T-helper 1 cell (primary cell): ENCODE measurements around the gene RAX2.
"Not testable (repeated sequence)": the region's sequence is repeated elsewhere in the genome, so short reads cannot be mapped to it uniquely, and the experiment has no call there.

Experiments used
- DNase-seq, 5 donors: peaks; one replicate each; pipeline ENCODE4 v3.0.0-alpha.2; 2012 to 2020

The RAX2 gene

DNA sequence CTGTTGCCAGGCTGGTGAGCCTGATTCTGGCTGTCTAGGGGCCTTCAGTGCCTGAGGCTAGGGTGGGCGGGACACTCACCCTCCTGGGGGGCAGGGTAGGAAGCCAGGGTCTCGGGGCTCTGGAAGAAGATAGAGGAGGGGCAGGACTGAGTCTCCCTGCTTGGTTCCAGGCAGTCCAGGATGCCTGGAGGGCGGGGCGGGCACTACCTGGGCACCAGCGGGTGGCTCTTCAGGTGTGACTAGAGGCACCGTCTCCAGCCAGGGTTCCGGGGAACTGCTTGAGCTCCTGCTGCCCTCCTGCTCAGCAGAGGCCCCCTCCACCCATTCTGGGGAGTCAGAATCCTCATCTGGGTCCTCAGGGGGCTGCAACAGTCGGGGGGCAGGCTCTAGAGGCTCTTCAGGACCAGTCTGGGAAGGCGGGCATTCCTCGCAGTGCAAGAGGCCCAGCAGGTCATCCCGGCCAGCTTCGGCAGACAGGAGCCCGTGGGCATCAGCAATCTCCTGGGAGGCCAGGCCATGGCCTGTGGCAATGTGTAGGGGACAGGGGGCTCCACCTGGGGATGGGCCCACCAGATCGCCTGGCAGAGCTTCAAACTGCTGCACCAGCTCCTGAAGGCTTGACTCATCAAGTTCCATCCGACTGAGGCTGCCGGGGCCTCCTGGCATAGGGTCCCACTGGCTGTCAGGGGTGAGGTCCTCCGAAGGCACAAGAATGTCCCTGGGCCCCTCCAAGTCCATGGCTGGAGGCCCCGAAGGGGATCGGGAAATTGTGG lies 12.4 kb downstream of the RAX2 start:
- no peak for DNase-seq

DNA sequence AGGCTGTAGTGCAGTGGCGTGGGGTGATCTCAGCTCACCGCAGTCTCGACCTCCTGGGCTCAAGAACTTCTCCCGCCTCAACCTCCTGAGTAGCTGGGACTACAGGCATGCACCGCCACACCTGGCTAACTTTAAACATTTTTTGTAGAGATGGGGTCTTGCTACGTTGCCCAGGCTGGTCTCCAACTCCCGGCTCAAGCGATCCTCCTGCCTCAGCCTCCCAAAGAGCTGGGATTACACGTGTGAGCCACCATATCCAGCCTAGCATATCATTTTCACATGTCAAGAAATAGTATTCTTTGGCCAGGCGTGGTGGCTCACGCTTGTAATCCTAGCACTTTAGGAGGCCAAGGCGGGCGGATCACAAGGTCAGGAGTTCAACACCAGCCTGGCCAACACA lies 13.7 kb downstream of the RAX2 start:
- not testable (repeated sequence) for DNase-seq

DNA sequence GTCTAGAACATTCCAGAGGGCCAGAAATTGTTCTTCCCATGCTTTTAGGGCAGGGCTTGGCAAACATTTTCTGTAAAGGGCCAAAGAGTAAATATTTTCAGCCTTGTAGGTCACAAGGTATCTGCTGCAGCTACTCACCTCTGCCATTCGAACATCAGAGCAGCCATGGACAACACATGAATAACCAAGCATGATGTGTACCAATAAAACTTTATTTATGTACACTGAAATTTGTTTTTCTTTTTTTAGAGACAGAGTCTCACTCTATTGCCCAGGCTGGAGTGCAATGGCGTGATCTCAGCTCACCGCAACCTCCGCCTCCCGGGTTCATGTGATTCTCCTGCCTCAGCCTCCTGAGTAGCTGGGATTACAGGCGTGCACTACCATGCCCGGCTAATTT lies 14.3 kb downstream of the RAX2 start:
- DNase-seq = not testable (repeated sequence)

DNA sequence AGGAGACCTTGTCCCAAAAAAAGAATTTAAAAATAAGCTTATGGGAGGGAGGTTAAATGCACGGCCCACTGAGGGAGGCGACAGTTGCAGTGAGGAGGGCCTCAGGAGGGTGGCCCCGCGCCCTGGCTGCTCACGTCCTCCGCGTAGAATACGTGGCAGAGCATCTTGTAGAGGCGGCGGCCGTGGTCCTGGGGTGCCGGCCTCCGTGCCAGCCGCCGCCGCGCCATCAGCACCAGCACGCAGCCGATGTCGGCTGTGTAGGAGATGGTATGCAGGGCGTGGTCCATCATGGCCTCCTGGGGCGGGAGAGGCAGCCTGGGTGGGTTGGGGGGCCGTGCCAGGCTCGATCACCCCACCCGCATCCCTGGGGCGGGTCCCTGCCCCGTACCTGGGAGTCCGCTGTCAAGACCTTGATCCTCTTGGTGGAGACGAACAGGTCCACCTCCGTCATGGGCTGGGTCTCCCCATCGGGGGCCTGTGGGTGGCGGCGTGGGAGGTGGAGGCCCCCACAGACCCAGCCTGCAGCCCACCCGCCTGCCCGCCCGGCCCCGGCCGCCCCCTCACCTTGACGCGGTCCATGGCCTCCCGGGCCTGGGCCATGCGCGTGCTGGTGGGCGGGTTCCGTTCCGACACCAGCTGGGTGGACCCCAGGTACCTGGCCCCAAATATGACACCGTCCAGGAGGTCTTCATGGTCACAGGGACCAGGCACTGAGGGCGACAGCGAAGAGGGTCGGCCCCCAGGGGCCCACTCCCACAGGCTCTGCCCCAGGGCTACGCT lies 18.2 kb downstream of the RAX2 start:
- DNase-seq = no peak

DNA sequence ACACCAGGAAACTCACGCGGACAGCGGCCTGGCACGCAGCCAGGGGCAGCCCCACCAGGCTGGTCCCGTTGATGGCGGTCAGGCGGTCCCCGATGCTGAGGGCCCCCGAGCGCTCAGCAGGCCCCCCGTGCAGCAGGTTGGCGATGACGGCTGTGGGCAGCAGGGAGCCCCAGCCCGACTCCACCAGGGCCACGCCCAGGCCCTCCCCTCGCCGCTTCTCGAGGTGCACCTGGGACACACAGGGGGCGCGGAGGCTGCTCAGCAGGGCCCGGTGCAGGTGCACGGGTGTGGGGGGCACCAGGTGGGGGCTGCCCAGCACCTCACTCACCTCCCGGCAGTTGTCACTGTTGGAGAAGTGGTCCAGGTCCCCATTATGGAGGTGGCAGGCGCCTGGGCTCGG lies 19.5 kb downstream of the RAX2 start:
- no peak for DNase-seq

DNA sequence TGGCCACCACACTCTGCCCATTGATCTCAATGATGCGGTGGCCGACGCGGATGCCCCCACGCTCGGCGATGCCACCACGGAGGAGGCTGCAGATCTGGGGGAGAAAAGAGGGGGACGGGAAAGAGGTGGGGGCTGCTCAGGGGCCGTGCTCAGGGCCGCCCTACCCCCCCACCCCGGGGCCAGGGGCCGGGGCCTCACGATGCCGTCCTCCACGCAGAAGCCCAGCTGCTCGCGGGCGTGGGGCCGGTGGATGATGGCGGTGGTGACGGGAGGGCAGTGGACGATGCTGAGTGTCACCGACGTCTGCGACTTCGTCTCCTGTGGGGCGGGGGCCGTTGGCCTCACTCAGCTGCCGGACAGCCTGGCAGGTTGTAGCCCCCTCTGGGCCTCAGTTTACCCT lies 20.8 kb downstream of the RAX2 start:
- no peak for DNase-seq

DNA sequence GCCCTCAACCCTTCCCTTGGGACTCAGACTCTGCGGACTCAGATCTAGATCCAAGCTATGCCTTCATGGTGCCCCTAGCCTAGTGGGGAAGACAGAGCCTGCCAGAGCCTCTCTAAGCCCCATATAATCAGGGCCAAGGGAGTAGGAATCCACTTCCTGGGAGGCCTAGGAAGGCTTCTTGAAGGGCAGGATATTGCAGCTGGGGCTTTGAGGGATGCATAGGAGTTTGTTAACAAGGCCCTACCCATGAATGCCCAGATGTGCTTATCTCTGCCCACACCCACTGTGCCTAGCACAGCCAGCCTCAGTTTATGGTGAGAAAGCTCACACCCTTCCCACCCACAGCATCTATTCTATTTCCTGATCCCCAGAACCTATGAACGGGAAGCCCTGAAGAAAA lies 21.8 kb downstream of the RAX2 start:
- no peak for DNase-seq

DNA sequence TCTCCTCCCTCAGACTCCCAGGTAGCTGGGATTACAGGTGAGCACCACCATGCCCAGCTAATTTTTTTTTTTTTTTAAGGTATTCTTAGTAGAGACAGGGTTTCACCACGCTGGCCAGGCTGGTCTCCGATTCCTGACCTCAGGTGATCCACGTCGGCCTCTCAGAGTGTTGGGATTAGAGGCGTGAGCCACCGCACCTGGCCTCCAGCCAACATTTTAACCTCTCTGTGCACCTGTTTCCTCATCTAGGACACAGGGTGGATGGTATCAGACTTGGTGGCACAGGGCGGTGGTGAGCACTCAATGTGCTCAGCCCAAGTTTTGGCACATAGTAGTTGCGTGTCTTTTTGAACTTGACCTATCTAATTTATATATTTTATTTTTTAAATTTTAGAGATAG lies 23.1 kb downstream of the RAX2 start:
- no peak for DNase-seq

DNA sequence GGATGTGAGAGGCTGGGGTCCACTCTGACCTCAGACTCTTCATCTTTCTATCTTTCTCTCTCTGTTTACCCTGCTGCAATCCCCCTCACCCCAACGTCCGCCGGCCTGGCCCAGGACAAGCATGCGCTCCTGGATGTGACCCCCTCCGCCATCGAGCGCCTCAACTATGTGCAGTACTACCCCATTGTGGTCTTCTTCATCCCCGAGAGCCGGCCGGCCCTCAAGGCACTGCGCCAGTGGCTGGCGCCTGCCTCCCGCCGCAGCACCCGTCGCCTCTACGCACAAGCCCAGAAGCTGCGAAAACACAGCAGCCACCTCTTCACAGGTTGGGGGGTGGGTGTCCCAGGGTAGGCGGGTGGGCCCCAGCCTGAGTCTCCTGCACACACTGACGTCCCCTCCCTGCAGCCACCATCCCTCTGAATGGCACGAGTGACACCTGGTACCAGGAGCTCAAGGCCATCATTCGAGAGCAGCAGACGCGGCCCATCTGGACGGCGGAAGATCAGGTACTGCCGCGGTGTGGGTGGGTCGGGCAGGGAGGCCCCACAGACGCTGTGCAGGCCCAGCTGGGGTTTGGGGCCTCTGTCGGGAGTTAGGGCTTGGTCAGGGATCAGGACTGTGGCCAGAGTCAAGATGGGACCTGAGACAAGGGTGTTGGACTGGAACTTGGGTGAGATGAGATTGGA lies 25.5 kb downstream of the RAX2 start:
- no peak for DNase-seq

DNA sequence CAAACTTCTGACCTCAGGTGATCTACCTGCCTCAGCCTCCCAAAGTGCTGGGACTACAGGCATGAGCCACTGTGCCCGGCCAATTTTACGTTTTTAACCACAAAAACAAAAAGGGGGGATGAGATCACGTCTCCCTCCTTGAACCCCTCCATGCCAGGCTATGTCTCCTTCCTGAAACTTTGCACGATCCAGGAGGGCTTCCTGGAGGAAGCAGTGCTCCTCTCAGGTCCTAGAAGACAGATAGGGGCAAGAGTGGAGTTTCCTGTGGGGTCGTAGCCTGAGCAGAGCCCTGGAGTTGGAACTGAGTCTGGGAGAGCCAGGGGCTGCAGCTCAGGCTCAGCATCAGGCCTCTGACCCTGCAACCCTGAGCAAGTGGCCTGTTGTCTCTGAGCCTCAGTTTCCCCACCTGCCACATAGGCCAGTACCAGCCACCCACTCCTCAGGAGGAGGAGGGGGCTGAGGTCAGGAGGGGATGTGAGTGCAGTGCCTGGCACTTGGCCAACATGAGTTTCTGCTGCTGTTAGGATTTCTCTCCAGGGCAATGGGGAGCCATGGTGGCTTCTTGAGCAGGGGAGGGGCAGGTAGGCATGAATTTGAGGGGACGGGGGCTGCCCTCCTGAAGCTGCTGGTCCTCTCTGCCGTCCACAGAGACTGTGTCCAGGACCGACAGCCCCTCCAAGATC lies 26.5 kb downstream of the RAX2 start:
- DNase-seq = no peak

DNA sequence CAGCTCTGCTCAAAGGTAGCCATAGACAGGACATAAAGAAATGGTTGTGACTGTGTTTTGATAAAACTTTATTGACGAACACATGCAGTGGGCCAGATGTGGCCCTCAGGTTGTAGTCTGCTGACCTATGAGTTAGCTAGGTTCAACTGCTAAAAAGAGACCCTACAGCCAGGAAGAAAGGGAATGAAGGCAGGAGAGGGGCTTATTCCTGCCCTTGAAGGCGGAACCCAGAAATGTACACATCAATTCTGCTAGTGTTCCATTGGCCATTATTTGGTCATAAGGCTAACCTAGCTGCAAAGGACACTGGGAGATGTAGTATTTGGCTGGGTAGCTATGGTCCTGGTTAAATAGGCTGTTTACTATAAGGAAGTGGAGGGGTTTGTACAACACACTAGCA lies 28.5 kb downstream of the RAX2 start:
- no peak for DNase-seq

DNA sequence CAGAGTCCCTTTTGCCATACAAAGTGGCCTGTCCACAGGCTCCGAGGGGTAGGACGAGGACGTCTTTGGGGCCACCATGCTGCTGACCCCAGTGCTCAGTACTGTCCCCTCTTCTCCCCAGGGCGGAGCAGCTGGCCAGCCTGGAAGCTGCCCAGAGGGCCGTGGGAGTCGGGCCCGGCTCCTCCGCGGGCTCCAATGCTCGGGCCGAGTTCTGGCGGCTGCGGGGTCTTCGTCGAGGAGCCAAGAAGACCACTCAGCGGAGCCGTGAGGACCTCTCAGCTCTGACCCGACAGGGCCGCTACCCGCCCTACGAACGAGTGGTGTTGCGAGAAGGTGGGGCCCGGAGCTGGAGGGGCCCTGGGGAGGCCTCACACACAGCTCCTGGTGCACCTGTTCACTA lies 31.6 kb downstream of the RAX2 start:
- no peak for DNase-seq

DNA sequence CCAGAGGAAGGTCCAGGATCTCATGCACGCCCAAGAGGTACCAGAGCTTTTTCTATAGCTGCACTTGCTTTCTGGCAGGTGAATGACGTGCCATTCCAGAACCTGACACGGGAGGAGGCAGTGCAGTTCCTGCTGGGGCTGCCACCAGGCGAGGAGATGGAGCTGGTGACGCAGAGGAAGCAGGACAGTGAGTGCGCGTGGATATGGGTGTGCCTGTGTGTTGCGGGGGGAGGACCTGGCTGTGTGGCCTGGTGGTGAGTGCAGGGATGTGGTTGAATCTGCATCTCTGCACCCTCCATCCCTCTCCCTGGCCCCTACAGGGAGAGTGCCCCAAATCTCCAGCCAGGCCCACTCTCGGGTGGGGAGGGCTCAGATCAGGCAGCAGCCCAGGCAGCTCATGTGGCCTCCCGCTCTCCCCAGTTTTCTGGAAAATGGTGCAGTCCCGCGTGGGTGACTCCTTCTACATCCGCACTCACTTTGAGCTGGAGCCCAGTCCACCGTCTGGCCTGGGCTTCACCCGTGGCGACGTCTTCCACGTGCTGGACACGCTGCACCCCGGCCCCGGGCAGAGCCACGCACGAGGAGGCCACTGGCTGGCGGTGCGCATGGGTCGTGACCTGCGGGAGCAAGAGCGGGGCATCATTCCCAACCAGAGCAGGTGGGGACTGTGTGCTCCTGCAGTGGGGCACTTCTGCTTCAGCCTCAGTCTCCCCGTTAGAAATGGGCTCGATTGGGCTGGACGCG lies 33.4 kb downstream of the RAX2 start:
- no peak for DNase-seq

DNA sequence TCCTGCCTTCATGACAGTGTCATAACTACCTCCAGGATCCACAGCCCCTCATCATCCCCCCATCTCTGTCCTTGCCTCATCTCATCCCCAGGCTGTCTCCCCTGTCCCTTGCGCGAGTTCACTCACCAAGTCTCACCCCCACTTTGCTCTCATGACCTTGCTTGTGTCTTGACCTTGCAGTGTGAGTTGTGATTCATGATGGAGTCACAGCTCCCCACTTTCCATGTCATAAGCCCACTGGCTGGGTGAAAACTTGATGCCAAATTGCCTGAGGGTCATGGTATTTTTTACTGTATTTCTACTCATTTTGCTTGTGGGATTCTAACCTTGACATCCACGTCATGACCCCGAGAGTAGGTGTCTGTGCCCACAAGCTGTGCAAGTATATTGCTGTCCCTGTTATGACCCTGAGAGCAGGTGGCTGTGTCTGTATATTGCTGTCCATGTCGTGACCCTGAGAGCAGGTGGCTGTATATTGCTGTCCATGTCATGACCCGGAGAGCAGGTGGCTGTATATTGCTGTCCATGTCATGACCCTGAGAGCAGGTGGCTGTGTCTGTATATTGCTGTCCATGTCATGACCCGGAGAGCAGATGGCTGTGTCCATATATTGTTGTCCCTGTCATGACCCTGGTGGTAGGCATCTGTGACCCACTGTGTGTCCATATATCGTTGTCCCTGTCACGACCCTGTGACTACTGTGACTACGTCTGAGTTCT lies 34.4 kb downstream of the RAX2 start:
- DNase-seq = no peak

DNA sequence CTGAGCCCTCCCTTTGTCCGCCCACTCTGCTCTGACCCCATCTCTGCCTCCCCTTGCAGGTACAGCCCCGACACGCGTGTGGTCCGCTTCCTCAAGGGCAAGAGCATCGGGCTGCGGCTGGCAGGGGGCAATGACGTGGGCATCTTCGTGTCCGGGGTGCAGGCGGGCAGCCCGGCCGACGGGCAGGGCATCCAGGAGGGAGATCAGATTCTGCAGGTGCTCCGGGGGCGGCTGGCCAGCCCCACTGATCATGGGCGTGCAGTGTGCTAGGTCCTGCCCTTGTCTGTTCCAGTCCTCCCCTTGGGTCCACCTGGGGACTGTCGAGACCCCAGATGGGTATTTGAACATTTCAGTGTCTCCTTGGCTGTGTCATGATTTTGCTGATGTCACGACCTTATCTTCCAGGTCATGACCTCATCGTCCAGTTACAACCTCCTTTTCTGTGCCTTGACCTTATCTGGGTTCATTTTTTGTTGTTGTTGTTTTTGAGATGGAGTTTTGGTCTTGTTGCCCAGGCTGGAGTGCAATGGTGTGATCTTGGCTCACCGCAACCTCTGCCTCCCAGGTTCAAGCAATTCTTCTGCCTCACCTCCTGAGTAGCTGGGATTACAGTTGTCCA lies 35.8 kb downstream of the RAX2 start:
- no peak for DNase-seq

DNA sequence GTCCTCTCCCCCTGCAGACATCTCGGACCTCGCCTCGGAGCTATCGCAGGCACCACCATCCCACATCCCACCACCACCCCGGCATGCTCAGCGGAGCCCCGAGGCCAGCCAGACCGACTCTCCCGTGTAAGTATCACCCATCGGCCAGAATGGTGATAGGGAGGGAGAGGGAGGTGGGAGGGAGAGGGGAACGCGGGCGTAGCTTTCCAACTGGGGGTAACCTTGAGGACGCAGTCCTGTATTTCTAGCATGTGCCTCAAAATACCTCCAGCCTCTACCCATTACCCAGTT lies 37.8 kb downstream of the RAX2 start:
- no peak for DNase-seq

DNA sequence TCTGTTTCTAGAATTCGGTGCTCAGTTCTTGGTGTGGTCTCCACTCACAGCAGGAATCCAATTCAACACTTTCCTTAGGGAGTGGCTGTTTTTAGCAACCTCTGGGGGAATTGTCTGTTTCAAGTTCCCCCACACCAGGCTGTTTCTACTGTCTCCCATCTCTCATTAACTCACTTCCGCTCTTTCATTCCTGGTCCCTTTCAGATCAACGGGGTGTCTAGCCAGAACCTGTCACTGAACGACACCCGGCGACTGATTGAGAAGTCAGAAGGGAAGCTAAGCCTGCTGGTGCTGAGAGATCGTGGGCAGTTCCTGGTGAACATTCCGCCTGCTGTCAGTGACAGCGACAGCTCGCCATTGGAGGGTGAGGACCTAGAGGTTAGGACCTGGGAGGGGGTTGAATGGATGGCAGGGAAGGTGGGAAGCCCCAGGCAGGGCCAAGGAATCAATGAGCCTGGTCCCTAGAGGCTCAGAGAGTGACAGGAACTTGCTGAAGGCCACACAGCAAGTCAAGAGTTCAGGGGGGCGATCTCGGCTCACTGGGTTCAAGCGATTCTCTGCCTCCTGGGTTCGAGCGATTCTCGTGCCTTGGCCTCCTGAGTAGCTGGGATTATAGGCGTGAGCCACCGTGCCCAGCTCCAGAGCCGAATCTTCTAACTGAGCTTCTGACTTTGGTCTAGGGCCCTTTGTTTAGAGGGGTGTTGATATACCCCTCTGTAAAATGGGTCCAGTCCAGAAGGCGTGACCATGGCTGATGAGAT lies 38.3 kb downstream of the RAX2 start:
- DNase-seq = no peak

DNA sequence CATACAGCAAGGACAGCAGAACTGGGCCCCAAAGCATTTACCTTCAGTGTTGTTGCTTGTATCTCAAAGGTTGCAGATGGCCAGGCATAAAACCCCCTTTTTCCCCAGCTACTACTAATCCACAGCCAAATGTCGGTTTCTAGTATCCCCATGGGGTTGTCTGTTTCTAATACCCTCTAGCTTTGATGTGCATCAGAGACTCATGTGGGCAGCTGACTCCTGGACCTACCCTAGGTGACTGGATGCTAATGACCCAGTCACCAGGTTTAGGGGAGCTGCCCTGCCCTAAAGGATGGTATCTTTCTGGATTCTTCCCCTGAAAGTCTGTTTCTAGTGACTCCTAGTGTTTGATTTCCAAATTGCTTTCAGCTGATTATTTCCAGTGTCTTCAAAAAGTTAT lies 39.9 kb downstream of the RAX2 start:
- no peak for DNase-seq

DNA sequence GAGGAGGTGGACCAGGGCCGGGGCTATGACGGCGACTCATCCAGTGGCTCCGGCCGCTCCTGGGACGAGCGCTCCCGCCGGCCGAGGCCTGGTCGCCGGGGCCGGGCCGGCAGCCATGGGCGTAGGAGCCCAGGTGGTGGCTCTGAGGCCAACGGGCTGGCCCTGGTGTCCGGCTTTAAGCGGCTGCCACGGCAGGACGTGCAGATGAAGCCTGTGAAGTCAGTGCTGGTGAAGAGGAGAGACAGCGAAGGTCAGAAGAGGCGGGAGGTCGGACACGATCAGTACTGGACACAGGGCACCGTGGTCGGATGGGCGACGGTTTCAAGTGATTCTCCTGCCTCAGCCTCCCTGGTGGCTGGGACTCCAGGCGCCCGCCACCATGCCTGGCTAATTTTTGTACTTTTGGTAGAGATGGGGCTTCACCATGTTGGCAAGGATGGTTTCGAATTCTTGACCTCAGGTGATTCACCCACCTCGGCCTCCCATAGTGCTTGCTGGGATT lies 41.5 kb downstream of the RAX2 start:
- no peak for DNase-seq

DNA sequence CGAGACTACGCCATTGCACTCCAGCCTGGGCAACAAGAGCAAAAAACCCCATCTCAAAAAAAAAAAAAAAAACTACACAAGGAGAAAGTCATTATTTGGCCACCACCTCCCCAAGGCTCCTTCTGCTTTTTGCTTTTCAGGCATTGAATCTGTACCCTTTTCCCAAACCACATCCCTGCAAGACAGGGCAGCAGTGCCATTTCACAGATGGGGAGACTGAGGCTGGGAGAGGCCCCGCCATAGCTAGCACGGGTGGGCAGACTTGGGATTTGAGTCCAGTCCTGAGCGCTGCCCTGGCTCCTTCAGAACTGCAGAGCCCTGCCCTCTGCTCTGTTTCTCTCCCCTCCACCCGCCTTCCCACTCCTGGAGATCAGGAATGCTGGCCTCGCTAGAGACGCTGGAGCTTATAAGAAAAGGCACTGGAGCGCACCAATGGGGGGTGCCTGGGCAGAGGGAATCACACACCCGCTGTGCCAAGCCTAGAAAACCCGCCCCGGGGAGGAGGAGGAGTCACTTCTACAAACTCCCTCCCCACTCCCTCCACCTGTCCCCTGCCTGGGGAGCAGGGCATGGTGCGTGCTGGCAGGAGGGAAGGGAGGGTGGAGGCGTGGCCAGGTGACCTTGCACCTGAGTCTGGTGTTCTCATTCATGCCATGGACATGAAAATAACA lies 46.3 kb downstream of the RAX2 start:
- DNase-seq = no peak
